NCI-H524 treated with DMSO at 0.1 percent for 48 hours (cell line): ENCODE results near the gene POM121C.
"Not testable (repeated sequence)": the region's sequence is repeated elsewhere in the genome, so short reads cannot be mapped to it uniquely, and the experiment has no call there.

Source experiments
- DNase-seq: peaks from one replicate; lab custom pipeline; 2025; lab: John Stamatoyannopoulos, UW

The POM121C gene

DNA sequence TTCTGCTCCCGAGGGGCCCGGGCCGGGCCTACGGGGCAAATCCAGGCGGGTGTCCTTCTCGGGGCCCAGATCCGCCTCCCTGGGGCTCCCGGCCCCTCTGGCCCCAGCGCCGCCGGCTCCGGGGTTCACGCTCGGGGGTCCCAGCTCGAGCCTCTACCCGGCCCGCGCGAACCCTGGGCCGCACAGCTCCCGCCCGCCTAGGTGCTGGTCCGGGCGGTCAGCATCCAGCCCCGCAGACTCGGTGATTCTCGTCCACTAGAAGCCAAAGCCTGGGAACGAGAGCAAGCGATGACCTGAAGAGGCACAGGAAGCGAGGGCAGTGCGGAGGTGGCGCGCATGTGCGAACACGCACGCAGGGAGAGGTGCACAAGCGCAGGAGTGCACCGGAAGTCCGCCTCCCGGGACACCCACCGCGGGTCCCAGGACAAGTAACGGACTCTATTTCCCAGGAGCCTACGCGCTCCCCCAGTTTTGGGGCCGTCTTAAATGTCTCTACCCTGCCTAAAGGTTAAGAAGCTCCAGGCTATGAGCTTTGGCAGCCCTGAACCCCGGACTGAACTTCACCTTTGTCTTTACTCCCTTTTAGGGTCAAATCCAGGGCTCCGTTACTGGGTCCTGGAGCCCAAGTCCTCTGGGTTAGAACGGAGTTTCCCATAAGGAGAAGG, at the start of gene POM121C:
POM121C (minus strand) TSS at position 321 of the 665 bp plus-strand sequence. CDS start 44,803 bp downstream, outside the sequence.
- DNase-seq: peak; percentile 39

DNA sequence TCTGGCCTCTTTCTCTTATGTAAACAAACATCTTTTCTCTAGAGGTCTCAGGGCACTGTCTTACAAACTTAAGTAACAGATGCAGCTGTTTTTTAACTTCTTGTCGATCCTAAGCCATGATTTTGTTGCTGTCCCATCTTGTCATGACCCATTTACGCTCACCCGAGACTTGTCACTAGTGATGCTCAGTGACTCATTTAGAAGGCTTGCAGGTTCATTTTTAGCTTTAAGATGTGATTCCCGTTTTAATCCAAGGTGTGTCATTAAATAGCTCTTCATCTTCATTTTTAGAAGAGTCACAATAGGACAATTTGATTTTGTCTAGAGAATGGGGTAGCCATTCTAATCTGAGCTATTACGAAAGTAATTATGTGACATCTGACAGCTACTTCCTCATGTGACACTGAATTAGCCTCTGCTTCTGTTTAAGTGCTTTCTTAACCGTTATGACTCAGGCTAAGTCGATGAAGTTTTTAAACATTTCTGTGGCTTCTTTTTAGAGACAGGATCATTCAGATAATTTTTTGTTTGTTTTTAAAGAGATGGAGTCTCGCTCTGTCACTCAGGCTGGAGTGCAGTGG, 48.7 kb upstream of the POM121C start:
- no peak for DNase-seq

DNA sequence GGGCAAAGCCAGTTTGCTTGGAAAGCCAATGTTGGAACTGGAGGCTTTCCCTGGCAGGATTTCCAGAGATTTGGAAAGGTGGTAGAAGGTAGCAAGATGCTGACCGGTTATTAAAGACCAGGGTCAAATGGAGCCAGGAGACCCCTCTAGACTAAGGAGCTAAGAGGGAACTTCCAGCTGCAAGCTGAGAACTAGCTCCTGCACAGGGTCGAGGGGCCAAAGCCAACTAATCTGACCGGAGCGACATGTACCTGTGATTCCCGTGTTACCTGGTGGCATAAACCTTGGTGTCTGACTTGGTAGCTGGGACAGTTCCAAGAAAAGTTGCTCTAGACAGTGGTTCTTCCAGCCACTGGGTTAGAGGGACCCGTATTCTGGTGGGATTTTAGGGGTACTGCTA, 47.8 kb upstream of the POM121C start:
- no peak for DNase-seq

DNA sequence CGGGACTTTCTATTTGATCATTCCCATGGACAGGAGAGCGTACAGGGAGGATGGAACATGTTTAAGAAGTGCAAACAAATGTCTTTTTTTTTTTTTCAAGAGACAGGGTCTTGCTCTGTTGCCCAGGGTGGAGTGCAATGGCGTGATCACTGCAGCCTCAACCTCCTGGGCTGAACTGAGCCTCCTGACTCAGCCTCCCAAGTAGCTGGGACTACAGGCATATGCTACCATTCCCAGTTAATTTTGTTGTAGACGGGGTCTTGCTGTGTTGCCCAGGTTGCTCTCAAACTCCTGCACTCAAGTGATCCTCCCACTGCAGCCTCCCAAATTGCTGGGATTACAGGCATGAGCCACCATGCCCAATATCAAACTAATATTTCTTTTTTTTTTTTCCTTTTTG, 46.5 kb upstream of the POM121C start:
- DNase-seq: no peak

DNA sequence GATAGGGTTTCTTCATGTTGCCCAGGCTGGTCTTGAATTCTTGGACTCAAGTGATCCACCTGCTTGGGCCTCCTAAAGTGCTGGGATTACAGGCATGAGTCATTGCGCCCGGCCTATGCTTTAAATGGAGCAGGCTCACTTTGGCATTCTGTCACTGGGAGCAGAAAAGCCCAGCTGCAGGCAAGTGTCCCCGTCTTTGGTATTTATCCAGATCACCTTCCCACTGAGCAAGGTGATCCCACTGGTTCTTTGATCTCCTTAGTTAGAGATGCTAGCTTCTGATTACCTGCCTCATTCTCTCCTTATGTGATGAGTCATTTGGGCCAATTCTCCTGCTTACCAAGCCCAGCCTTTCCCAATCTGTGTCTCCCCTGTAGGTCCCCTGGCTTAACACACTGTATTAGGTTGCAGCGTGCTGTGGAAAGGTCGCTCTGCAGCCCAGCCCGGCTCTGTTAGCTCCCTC, 45.3 kb upstream of the POM121C start:
- no peak for DNase-seq

DNA sequence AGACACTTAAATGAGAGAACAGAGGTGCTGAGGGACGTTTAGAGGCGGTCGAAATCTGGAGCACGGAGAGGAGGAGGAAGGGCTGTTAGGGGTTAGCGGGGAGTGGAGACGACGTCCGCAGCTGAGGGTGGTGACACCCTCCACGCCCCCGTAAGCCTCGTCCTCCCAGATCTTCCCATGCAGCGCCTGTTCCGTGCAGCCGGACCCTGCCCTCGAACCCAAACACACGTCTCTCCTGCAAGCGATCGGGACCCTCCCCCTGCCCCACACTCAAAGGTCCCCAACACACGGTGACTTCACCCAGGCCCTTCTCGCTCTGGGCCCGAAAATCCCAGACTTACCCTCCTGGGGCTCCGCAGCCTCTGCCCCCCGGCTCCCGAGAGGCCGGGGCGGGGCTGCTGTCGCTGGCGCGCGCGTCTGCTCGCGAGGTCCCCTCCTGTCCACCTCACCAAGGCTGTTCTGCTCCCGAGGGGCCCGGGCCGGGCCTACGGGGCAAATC, 41.2 kb upstream of the POM121C start:
- DNase-seq: not testable (repeated sequence)

DNA sequence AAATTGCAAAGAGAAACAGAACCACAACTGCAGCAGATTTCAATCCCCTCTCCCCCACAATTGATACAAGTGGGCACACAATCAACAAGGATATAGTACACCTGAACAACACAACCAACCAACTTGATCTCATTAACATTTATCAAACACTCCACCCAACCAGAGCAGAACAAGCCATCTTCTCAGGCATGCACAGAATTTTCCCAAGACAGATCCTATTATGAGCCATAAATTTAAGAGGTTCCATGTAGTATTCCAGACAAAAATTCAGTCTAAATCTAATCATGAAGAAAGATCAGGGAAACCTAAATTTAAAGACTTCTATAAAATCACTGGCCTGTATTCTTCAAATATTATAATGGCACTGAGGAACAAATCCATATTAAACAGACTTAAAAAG, 35.6 kb upstream of the POM121C start:
- not testable (repeated sequence) for DNase-seq

DNA sequence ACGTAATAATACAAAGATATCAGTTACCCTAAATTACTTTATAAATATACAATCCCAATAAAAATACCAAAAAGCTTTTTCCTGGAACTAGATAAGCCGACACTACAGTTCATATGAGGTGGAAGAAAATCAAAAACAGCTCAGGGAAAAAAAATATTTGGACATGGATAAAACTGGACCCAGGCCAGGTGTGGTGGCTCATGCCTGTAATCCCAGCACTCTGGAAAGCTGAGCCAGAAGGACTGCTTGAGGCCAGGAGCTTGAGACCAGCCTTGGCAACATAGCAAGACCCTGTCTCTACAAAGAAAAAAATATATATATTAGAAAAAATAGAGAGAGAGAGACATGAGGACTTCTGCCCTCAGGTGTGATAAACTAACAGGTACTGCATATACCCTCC, 32.7 kb upstream of the POM121C start:
- not testable (repeated sequence) for DNase-seq

DNA sequence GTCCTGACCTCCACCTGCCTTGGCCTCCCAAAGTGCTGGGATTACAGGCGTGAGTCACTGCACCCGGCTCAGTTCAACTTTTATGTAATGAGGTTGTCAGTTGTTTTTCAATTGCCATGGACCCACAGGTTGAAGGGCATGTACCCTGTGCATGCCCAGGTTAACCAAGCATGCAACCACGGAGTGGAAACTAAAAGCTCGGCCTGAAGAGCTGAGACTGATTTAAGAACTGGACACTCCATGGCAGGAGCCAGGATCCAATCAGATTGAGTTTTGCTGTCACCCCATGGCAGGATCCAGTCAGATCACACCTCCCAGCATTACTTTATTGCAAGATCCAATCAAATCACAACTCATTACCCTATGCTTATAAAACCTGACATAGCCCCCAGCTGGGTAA, 22.9 kb upstream of the POM121C start:
- DNase-seq: not testable (repeated sequence)

DNA sequence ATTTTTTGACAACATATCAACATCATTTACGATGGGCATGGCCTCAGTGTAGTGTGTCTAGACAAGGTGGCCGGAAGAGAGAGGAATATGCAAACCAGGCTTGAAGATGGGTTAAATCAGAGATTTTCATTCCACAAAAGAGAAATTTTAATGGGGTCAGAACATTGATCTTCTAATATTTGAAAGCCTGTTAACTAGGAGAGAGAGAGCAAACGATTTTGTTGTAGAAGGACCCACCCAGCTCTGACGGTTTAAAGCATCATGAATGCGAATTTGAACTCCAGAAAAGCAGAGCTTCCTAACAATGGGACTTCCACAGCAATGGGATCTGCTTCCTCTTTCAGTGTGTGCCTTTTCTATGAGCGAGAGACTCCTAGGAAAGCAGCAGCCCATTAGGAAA, 5.9 kb upstream of the POM121C start, which contains the start of gene SPDYE5:
SPDYE5 (plus strand) TSS at position 301 of the 400 bp plus-strand sequence. CDS start 1,728 bp downstream, outside the sequence.
- DNase-seq: not testable (repeated sequence)

DNA sequence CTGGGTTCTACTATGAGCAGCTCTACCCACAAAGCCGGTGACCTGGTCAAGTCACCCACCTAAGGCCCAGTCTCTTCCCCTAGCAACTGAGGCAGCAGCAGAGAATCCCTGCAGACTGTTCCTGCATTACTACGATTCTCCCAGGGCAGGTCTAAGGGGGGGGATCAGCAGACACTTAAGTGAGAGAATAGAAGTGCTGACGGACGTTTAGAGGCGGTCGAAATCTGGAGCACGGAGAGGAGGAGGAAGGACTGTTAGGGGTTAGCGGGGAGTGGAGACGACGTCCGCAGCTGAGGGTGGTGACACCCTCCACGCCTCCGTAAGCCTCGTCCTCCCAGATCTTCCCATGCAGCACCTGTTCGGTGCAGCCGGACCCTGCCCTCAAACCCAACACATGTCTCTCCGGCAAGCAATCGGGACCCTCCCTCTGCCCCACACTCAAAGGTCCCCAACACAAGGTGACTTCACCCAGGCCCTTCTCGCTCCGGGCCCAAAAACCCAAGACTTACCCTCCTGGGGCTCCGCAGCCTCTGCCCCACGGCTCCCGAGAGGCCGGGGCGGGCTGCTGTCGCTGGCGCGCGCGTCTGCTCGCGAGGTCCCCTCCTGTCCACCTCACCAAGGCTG, 632 bp downstream of the POM121C start:
- not testable (repeated sequence) for DNase-seq

DNA sequence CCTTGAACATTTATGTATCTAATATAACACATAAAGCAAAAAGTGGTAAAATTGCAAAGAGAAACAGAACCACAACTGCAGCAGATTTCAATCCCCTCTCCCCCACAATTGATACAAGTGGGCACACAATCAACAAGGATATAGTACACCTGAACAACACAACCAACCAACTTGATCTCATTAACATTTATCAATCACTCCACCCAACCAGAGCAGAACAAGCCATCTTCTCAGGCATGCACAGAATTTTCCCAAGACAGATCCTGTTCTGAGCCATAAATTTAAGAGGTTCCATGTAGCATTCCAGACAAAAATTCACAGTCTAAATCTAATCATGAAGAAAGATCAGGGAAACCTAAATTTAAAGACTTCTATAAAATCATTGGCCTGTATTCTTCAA, 5.8 kb downstream of the POM121C start:
- not testable (repeated sequence) for DNase-seq

DNA sequence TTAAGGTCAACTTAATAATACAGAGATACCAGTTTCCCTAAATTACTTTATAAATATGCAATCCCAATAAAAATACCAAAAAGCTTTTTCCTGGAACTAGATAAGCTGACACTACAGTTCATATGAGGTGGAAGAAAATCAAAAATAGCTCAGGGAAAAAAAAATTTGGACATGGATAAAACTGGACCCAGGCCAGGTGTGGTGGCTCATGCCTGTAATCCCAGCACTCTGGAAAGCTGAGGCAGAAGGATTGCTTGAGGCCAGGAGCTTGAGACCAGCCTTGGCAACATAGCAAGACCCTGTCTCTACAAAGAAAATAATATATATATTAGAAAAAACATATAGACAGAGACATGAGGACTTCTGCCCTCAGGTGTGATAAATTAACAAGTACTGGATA, 8.6 kb downstream of the POM121C start:
- not testable (repeated sequence) for DNase-seq

DNA sequence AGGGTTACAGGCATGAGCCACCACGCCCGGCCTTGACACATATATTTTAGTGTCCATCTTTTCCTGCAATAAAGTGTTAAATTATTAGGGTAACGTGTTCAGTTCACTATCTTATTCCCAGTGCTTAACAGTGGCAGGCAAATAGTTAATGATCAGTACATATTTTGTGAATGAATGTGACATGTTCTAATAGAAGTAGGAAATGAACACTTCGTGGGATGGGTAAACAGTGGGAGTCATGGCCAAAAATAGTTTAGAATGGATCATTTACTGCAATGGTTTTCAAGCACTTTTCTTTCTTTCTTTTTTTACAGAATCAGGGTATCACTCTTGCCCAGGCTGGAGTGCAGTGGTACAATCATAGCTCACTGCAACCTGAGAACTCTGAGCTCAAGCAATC, 15.9 kb downstream of the POM121C start:
- not testable (repeated sequence) for DNase-seq

DNA sequence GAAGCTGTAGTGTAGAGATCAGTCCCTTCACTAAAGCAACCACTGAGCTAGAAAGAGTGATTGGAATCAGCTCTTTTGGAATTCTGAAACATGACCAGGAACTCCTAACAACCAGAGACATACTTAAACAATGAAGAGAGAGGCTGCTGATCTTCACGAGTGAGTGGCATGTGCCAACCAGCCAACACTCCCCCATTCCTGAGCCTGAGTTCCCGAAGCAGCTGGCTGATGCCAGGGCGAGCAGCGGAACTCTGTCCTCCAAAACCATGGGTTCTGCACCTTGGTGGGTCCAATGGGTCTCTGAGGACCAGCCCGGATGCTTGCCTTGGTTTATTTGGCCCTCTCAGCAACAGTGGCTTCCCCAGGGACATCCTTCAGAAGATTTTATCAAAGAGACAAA, 25.6 kb downstream of the POM121C start:
- DNase-seq: not testable (repeated sequence)

DNA sequence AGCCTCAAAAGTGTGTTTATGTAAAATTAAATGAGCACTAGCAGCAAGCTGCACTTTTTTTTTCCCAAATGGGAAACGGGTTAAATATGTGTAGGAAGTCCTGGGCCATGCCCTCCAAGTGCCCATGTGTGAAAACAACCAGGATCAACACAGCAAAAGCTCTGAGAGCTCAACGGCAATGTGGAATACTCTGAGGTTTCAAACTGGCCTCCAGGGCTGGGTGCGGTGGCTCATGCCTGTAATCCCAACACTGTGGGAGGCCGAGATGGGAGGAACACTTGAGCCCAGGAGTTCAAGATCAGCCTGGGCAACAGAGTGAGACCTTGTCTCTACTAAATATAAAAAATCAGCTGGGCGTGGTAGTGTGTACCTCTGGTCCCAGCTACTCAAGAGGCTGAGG, 28.1 kb downstream of the POM121C start:
- not testable (repeated sequence) for DNase-seq

DNA sequence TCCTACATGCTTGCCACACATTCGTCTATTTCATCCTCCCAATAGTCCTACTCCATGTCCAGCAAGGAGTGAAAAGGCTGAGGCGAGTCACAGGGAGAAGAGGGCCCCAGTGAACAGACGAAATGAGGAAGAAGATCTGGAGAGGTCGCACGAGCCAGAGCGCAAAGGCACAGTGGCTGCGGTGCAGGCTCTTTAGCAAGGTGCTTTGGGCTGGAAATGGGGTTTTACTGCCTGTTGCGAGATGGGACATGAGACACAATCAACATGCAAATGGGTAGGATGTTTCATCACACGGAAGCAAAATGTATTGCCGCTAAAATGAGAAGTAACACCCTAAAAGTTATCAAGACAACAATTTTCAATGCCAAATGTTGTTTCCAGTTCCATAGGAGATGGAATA, 29.7 kb downstream of the POM121C start:
- not testable (repeated sequence) for DNase-seq

DNA sequence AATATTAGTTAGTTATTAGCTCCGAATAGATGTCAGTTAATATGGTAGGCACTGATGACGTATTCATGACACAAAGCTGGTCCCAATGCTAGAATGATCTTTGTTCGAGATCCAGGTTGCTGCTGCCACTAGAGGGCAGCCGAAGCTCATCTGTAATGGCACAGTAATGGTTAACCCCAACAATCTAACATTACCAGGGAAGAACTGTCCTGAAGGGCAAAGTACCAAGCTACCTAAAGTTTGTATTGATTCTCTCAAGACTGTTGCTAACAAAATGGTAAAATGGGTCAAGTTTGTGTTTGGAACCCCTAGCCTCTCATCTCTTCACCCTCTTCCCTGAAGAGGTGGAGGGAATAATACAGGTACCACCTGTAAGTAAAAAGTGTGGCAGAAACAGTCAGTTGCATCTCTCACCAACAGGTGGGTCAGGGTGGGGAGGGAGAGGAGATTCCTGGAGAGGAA, 33.6 kb downstream of the POM121C start:
- not testable (repeated sequence) for DNase-seq

DNA sequence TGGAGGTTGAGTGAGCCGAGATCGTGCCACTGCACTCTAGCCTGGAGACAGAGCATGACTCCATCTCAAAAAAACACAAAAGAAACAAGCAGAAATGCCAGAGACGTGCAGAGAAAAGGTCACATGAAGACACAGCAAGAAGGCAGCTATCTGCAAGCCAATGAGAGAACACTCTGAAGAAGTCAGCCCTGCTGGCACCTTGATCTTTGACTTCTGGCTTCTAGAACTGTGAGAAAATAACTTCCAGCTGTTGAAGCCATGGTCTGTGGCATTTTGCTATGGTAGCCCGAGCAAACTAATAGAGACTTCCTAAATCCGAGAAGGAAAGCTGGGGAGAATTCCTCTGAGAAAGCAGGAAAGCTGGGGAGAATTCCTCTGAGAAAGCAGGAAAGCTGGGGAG, 36.2 kb downstream of the POM121C start:
- DNase-seq: not testable (repeated sequence)

DNA sequence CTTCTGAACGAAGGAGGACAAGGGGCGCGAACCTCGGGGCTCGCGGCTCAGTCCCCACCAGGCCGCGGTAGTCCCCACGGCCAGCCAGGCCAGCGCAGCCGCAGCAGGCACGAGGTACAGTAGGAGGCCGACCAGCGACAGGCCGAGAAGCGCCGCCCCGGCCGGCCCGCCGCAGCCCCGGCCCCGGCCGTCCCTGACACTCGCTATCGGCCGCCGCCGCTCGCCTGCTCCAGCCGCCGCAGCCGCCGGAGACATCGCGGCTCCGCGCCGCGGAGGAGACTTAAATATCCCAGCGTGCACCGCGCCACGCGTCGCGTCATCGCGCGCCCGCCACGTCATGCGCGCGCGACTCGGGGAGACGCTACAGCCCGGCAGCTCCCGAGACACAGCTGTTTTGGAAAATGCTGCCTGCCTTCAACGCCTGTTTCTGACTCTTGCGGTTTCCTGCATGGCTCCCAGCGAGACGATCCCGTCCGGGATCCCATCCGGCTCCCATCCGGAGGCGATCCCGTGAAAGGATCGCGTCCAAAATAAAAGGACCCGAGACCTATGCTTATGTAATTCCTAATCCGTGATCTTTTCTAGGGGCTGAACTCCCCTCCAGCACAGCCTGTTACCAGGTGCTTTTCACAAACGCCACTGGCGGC, 43.5 kb downstream of the POM121C start:
- not testable (repeated sequence) for DNase-seq

DNA sequence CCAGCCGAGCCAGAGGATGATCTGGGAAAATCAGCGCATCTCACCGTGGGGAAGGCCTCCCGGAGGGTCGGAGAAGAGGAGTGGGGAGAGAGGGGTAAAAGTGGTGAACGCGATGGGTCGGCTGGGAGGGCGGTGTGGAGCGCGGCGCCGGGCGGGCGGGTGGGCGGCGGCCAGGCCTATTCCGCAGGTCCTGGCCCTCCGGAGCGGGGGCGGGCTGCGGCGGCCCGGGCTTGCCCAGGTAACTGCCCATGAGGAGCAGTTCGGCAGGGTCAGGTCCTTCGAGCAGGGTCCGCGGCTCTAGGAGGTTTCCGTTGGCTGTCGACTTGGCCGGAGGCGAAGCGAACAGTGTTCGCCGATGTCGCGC, 44.0 kb downstream of the POM121C start:
- DNase-seq: not testable (repeated sequence)

DNA sequence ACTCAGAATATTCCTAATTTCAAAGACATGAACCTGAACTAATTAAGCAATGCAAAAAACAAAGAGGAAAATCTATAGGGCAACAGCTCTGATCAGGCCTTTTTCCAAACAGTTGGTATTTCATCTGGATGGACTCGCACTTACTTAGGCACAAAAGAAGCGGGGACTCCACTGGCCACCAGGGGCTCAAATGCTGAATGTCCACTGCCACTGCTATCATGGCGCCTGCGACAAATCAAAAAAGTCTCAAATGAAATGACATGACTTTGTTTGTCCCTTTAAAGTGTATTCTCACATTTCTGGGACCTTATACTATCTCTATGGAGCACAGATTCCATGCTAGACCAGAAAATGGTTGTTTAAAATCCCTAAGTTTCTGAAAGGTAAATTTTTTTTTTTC, 47.1 kb downstream of the POM121C start:
- DNase-seq: not testable (repeated sequence)
